ENCODE data around the gene APC.
A peak's percentile ranks its signal among the peaks of the same experiment; 100 is the strongest.

The APC gene

GRCh38 chr5:112706446-112707016, 31.2 kb upstream of the APC start:
- no peak for TF ChIP-seq CTCF (IDR thresholded peaks at IDR 0.05; ENCODE audit: control insufficient read depth, extremely low read depth, insufficient read depth)
- H3K4me3 ChIP-seq (ENCODE audit: low read depth, low read length): peak overlapping the region; percentile 83; the same call in 1 of the 2 replicates
- no peak for DNase-seq (ENCODE audit: low read depth)

- no peak; the same call in 1 of the 2 replicates for TF ChIP-seq CTCF (IDR thresholded peaks at IDR 0.05; ENCODE audit: control insufficient read depth, extremely low read depth, insufficient read depth)
- H3K4me3 ChIP-seq (ENCODE audit: low read depth, low read length): peak overlapping the region; percentile 83
- peak; percentile 96 for DNase-seq (ENCODE audit: low read depth)
Measured at GRCh38 chr5:112707187-112708102, 30.2 kb upstream of the APC start.

GRCh38 chr5:112708103-112708622, 29.5 kb upstream of the APC start:
- DNase-seq (ENCODE audit: low read depth): no peak
- H3K4me3 ChIP-seq (ENCODE audit: low read depth, low read length): peak overlapping the region; percentile 83
- no peak for TF ChIP-seq CTCF (IDR thresholded peaks at IDR 0.05; ENCODE audit: control insufficient read depth, extremely low read depth, insufficient read depth)

GRCh38 chr5:112709416-112709815, 28.3 kb upstream of the APC start:
- DNase-seq (ENCODE audit: low read depth): no peak
- TF ChIP-seq CTCF (IDR thresholded peaks at IDR 0.05; ENCODE audit: control insufficient read depth, extremely low read depth, insufficient read depth): no peak
- H3K4me3 ChIP-seq (ENCODE audit: low read depth, low read length): no peak overlapping the region

- no peak overlapping the region for H3K4me3 ChIP-seq (ENCODE audit: low read depth, low read length)
- no peak for DNase-seq (ENCODE audit: low read depth)
- TF ChIP-seq CTCF (IDR thresholded peaks at IDR 0.05; ENCODE audit: control insufficient read depth, extremely low read depth, insufficient read depth): no peak
Measured at GRCh38 chr5:112710896-112711295, 26.8 kb upstream of the APC start.

- DNase-seq (ENCODE audit: low read depth): no peak
- no peak overlapping the region for H3K4me3 ChIP-seq (ENCODE audit: low read depth, low read length)
Measured at GRCh38 chr5:112711436-112711835, 26.2 kb upstream of the APC start.

More at GRCh38 chr5:112711436-112711835, 26.2 kb upstream of the APC start:
- no peak for TF ChIP-seq CTCF (IDR thresholded peaks at IDR 0.05; ENCODE audit: control insufficient read depth, extremely low read depth, insufficient read depth)

Measured in LNCaP clone FGC (cell line).